HG03521 (cell line): ENCODE results near the gene CCDC3.
"Not testable (repeated sequence)": the region's sequence is repeated elsewhere in the genome, so short reads cannot be mapped to it uniquely, and the experiment has no call there.

Experiments used
- ATAC-seq: cut with Tn5 transposase; IDR thresholded peaks from one replicate; pipeline ENCODE4 v1.9.1; 2021; ENCODE audit warnings: mild to moderate bottlenecking, moderate library complexity; ENCODE audit not compliant: unreplicated experiment

Gene CCDC3

GRCh38 chr10:13001887-13002212 lies 337 bp upstream of the CCDC3 start:
- ATAC-seq: no peak

GRCh38 chr10:13000431-13000830 lies 1.1 kb downstream of the CCDC3 start:
- ATAC-seq: no peak

GRCh38 chr10:12999849-13000248 lies 1.7 kb downstream of the CCDC3 start:
- no peak for ATAC-seq

GRCh38 chr10:12995425-12995861 lies 6.1 kb downstream of the CCDC3 start:
- no peak for ATAC-seq

- no peak for ATAC-seq
These were observed 7.9 kb downstream of the CCDC3 start for GRCh38 chr10:12993595-12993994.

- no peak for ATAC-seq
These were observed 16.2 kb downstream of the CCDC3 start for GRCh38 chr10:12985347-12985746.

- no peak for ATAC-seq
These were observed 17.3 kb downstream of the CCDC3 start for GRCh38 chr10:12984165-12984747.

- ATAC-seq: not testable (repeated sequence)
These were observed 17.9 kb downstream of the CCDC3 start for GRCh38 chr10:12983568-12983967.

- ATAC-seq: no peak
These were observed 19.9 kb downstream of the CCDC3 start for GRCh38 chr10:12981570-12981969.

DNA sequence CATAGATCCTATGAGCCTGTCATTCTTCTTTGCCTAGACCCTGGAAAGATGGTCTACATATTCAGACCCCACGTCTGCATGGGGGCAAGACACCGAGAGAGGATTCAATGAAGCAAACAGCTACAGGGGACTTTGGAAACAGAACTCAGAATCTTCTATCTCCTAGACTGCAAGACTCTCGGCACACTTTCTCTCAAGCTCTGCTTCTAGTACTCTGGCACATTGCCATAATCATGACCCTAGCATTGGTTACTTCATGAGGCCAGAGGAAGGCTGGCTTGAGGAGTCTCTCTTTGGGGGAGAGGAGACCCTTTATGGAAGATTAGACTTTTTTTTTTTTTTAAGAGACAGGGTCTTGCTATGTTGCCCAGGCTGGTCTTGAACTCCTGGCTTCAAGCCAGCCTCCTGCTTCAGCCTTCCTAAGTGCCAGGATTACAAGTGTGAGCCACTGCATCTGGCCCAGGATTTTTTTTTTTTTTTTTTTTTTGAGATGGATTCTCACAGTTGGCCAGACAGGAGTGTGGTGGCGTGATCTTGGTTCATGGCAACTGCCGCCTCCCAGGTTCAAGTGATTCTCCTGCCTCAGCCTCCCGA lies 20.7 kb downstream of the CCDC3 start:
- ATAC-seq: no peak

DNA sequence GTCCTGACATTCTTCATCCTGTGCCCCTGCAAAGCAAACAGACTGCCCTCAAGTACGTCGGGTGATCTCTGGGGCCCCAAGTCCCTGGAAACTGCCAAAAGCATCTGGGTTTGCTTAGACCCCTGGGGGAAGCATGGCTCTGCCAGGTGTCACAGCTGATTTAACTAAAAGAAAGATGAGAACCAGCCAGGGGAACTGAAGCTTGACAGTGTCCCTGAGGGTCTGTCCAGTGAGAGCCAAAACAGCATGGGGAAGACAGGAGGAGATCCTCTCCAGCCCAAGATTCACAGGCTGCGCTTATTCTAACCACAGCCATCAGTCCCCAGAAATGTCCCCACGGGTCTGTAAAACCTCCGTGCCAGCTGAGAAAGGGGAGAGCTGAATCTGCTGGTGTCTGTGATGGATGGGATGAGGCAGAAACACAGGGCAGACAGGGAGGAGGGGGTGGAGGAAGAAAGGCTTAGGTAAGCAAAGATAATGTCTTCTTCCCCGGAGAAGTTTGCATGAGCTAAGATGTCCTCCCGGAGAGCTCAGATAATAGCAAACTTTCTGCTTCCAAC lies 21.3 kb downstream of the CCDC3 start:
- no peak for ATAC-seq

- ATAC-seq: no peak
These were observed 22.6 kb downstream of the CCDC3 start for GRCh38 chr10:12978891-12979290.

- ATAC-seq: no peak
These were observed 25.6 kb downstream of the CCDC3 start for GRCh38 chr10:12975906-12976305.

- ATAC-seq: no peak
These were observed 26.2 kb downstream of the CCDC3 start for GRCh38 chr10:12975266-12975665.

- no peak for ATAC-seq
These were observed 26.9 kb downstream of the CCDC3 start for GRCh38 chr10:12974491-12975199.

DNA sequence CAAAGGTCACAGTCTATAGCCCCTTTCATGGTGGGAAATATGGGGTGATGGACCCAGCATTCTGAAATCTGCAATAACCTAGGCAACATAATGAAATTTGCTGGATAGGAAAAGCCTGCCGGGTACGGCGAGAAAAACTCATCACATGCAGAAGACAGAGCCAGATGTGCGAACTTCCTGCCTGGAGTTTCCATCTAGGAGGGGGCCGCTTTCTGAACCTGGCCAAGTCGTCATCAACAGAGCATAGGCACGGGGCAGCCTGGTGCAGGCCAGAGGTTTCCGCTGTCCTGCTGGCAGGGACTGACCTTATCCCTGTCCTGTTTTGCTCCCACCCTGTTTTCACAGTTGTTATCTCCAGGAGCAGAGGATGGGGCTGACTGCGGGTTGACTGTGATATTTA lies 27.4 kb downstream of the CCDC3 start:
- no peak for ATAC-seq

DNA sequence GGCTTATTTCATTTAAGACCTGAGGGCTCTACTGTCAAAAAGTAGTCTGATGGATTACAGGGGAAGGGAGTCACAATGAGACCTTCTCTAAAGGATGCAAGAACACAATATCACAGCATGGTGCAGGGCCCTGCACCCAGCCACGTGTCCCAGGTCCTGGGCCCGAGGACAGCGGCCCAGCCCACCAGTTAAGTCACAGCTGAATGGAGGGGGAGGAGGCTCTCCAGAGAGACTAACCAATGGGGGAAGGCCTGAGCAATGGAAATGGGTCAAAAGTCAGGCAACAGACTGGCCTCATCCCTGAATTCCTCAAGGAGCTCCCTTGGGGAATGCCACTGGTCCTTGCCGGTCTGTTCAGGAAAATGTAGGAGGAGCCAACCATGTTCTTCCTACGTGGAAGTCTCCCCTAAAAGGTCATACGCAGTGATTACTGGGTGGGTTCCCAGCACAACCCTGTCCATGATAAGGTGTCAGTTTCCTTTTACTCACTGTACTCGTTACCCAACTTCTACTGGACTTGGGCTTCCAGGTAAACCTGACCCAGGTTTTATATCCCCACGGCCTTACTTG lies 28.3 kb downstream of the CCDC3 start:
- ATAC-seq: no peak

GRCh38 chr10:12972146-12972545 lies 29.4 kb downstream of the CCDC3 start:
- no peak for ATAC-seq

DNA sequence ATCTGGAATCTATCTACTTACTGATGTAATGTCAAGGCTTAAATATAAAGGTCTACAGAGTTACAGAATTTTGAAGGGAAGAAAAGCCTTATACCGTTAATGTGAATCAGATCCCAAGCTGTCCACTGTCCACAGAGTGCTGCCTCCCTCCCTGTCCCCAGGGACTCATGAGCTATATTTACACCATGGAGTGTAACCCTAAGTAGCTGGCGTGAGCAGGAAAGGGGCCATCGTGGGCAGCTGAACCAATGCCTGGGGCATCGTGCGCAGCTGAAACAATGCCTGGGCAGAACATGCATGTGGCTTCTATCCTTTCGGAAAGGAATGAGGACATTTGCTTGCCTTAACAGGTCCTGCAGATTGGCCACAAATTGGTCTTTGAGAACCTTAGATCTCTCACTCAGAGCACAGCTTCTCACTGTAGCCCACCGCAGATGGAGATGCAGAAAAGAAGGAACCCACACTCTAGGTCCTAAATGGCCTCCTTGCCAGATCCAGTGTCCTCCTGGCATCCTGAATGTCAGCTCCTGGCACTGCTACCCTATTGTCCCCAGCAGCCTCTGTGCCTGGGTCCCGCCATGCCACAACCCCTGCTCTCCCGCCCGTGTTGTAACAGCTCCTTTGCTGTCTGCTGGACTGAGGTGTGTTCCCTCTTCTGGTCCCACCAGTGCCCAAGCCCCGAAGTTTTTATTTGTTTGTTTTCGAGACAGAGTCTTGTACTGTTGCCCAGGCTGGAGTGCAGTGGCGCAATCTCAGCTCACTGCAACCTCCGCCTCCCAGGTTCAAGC lies 30.3 kb downstream of the CCDC3 start:
- ATAC-seq: no peak

DNA sequence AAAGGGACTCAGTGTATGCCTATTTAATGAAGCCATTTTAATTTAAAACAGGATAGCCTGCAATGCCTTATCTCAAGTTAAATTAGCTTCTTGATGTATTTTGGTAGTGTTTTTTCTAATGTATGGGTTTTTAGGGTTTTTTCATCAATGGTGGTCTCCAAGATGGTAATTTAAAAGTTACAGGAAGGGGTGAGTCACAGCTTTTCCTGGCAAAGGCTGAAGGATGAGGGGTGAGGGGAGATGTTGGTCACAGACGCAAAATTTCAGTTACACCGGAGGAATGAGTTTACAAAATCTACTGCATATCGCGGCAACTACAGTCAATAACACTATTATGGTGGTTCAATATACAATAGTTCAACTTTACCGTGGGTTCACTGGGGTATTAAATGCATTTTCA lies 31.6 kb downstream of the CCDC3 start:
- no peak for ATAC-seq

DNA sequence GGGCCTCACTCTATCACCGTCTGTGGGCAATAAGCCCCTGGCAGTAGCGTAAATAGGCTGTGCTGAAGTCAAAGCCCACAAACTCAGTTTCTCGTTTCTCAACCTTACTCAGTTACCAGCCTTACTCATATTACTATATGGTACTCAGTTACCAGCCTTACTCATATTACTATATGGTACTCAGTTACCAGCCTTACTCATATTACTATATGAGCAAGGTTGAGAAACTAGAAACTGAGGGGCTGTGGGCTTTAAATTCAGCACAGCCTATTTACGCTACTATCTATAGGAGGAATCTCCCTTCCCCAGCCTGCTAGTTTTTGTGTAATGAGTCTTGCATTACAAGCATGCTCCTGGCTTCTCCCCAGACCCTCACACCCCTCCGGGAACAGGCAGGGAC lies 35.4 kb downstream of the CCDC3 start:
- no peak for ATAC-seq
